Dermis blood vessel endothelial cell (primary cell): ENCODE results near the gene SYT7. TPM values are rescaled to one million over a fixed set of nuclear protein-coding genes. Genes with fewer than 3 reads are reported as not detected.

Experiments used
- DNase-seq: peaks from one replicate; pipeline ENCODE4 v3.0.0; 2010
- total RNA-seq: library from RNA; depleted of rRNA; stranded (reverse); fragments of >200 nt; gene quantifications from 2 replicates; pipeline ENCODE4 v1.2.3, GENCODE V29; 2014

The SYT7 gene
- total RNA-seq, 1 donor from 2014 or later, result 0.51 TPM

DNA sequence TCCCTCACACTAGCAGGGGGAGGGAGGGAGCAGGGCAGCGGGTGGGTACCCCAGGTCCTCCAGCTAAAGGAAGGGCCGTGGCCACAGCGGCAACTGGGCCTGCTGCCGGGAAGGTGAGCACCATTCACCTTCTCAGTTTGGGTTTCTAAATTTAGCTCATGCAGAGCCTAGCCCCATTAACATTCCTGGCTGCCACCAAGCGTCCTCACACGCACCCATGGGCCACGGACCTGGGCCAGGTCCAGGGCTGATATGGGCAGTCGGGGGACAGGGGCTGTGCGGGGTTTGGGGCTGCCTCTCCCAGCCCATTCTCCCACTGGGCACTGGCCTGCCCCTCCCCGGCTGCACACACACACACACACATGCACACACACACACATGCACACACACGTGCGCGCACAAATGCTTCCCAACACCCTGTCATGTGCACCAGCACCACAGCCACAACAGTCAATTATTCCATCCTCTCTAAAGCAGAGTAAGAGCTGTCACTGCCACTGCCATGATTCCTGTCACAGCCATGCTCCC lies 28.7 kb downstream of the SYT7 start:
- DNase-seq, result no peak

DNA sequence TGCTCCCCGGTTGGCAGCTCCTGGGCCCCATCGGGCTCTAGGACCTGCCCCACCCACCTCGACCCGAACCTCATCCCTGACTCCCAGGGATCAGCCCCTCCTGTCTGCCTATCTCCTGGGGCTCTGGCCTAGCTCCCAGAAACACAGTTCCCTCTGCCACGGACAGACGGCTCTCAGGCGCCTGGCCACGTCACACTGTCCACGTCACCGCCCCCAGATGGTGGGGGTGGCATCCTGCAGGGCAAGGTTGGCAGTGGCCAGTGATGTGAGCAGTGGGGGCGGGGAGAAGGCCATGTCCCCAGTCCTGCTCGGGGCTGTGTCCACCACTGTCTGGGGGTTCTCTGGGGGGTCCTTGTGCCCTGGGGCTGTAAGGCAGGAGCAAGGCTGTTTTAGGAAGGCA lies 29.2 kb downstream of the SYT7 start:
- peak; percentile 4 for DNase-seq

DNA sequence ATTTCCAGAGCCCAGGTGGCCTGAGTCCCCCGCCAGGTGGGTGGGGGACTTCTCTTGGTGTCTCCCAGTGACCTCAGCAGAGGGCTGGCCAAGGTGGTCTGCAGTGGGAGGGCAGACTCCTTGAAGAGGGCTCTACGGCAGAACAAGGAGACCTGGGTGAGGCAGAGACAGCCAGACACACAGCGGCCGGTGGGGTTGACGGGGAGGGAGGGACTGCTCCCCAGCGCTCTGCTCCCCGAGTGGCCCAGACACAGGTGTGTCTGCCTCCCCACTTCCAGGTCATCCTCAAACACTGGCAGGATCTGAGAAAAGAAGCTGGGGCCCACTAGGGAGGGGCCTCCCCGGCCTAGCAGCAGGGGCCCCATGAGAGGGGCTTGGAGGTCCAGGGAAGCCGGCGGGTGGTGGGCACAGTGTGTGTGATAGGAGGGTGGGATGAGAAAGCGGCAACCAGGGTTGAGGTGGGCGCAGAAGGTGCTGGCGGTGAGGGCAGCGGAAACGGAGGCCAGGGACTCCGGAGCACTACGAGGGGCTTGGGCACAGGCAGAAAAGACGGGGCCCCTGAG lies 30.1 kb downstream of the SYT7 start:
- no peak for DNase-seq

DNA sequence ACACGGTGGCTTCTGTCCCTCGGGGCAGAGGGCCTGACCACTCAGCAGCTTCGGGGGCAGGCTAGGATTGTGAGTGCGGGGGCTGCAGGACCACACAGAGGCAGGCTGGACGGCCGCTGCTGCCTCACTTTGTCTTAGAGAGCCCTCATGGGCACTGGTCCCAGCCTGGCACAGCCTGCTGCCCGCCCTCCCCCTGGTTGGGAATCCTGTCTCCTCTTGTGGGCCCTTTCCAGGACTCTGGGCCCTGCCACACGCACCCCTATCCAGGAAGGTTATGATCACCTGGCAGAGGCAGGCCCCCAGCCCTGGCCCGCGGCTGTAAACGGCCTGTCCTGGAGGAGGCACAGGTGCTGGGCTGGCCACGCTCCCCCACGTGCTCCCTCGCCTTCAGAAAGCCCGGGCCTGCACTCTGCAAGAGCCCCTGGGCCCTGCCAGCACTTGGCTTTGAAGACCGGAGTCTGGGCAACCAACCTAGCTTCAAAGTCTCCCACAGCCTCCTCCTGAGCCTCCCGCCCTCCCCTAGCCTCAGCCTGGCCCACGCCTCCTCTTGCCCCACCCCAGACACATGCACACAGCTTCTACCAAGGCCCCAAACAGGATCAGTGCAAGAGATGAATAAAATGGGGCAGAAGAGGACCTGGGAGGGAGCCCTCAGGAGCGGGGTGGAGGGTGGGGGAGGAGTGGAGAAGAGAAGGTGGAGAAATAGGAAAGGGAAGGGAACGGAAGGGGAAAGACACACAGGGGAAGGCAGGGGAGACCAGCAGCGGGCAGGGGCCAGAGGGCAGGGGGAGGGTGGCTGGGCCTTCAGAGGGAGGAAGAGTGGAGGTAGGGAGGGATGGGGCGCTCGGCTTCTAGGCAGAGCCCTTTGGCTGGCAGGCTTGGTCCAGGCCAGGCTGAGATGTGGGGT lies 31.0 kb downstream of the SYT7 start:
- DNase-seq, result no peak

DNA sequence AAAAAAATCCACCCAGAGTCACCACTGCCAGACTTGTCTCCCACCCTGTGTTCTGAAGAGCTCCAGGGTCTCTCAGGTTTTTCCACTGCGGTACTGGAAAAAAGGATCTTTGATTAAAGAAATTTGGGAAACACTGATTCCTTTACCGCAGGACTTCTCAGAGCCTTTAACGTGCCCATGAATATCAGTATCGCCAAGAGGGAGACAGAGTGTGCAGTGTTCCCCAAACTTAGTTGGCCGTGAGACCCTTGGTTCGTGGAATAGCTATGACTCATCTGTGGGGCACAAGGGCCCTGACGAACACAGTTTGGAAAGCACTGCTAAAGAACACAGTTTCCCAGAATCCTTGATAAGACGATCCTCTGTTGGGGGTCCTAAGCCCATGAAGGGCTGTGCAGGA lies 31.7 kb downstream of the SYT7 start:
- DNase-seq, result no peak

DNA sequence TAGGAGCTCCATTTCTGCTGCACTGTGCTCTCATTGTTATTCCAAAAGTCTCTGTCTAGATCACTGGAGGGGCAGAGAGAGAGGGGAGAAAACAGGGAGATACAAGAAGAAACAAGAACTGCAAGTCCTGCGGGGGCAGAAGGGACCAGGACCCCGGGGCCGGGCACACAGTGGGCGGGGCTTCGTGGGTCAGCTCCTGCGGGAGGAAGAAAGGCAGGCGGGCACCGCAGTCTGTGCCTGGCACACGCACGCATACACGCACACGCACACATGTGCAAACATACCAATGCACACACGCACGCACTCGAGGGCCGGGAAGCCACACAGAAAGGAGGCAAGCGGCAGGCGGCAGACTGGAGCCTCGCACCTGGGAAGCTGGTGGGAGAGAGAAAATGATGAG lies 33.6 kb downstream of the SYT7 start:
- no peak for DNase-seq

DNA sequence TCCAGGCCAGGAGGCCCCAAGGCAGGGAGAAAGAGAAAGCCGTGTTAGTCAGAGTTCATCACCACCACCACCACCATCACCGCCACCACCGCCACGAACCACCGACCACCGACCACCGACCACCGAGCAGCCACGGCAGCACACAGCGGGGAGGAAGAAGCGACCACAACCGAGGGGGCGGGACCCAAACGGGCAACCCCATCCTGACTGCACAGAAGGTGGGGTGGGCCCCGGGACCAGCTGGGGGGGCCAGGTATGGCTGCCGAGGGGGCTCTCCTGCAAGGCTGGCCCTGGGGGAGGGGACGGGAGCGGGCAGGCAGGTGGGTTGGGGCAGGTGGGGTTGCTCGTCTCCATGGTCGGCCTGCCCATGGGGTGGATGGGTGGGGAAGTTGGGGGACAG lies 34.2 kb downstream of the SYT7 start:
- DNase-seq, result no peak

DNA sequence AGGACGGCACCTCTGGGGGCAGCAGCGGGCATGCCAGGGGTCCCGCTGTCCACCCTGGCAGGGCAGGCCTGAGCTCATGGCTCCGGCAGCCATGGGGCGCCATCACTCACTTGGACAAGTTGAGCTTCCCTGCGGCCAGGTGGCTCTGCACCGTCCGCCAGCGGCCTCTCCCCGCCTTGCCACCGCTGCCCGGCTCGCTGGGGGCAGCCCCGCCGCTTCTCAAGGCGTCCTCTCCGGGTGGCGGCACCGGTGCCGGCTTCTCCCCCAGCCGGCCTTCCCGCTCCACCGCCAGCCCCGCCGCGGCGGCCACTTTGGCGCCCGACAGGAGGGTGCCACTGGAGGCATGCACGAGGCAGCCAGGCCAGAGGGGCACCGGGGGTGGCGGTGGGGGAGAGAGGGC lies 35.0 kb downstream of the SYT7 start:
- DNase-seq, result no peak

DNA sequence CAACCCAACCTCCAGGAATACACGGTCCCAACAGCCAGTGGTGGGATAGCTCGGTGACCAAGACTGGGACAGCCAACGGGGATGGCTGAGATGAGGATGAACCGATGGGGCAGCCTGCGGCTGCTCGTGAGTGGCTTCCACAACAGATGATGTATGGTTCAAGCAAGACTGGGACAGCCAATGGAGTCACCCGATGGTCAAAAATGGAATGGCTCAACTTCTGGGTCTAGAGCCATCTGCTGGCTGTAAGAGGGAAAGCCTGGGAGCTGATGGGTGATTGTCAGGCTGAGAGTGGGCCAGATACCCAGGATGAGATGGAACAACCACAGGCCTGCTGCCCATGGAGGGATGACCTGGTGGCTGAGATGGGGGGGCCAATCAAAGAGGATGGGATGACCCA lies 35.5 kb downstream of the SYT7 start:
- peak; percentile 37 for DNase-seq

DNA sequence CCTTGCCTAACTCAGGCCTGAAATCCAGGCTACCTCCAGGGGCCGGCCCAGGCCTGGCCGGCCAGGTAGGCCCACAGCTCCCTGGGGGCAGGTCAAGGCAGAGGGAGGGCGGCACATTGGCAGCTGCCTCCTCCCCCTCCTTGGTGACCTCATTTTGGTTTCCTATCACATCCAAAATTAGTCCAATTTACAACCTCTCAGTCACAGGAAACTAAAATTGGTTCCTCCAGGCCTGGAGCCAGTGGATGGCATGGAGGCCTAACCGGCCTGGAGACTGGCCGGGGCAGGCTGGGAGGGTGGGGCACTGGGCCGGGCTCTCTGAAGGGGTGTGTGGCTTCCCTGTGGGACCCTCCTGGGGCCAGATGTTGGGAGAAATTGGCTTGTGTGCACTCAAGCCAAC lies 36.4 kb downstream of the SYT7 start:
- no peak for DNase-seq

DNA sequence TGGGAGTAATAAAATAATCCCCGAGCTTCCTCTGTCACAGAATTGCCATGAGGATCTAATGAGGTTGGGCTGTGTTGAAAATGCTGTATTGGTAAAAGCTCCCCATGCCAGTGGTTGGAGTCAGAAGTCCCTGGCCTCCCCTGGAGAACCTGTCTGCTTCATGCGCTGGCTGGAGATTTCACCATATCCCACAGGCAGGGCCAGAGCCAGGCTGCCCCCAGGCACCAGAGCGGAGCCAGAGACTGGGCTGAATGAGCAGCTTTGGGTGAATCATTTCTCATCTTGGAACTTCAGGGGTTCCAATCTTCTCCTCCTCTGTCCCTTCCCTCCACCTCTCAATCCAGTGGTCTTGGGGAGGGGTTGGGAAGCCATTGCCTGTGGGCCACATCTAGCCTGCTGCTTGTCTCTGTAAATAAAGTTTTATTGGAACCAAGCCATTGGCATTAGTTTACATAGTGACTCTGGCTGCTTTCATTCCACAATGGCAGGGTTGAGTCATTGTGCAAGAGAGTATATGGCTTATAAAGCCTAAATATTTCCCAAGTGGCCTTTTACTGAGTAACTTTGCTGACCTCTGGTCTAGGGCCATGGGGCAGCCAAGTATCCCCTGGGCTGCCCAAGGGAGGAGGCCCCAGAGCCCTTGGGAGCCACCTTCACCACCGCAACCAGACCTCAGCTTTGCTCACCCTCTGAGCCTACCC lies 37.1 kb downstream of the SYT7 start:
- DNase-seq, result no peak

DNA sequence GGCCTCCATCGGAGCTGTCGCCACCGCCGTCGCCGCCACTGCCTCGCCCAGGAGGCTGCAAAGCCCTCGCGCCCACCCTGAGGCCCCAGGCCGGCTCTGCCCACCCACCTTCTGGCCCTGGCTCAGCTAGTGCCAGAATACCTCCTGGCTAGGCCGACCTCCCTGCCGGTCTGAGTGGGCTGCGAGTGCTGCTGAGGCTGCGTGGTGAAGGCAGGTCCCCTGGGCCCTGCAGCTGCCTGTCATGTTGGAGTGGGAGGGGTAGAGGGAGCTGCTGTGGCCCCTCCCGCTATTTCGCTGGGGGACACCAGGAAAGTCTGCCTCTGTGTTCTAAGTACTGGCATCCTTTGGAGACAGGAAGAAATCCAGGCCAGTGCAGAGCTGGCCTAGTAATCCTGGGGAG lies 38.2 kb downstream of the SYT7 start:
- DNase-seq, result no peak

DNA sequence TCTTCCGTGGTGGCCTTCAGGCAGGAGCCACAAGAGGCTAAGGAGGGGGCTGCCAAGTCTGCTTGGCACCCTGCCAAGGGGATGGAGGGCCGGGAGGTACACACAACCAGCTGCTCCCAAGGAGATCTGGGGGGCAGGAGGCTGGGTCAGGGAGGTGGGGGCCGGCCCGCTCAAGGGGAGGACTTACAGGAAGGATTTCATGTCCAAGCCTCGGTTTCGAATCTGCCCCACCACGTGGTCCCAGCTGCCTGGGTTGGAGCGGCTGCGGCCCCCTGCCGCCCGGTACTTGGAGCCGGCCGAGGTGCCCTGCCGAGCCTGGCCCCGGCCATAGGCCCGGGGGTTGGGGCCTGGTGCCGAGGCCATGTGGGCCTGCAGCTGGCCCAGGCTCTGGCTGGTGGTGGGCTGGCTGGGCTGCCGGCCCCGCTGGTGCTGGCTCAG lies 38.8 kb downstream of the SYT7 start:
- DNase-seq, result no peak

DNA sequence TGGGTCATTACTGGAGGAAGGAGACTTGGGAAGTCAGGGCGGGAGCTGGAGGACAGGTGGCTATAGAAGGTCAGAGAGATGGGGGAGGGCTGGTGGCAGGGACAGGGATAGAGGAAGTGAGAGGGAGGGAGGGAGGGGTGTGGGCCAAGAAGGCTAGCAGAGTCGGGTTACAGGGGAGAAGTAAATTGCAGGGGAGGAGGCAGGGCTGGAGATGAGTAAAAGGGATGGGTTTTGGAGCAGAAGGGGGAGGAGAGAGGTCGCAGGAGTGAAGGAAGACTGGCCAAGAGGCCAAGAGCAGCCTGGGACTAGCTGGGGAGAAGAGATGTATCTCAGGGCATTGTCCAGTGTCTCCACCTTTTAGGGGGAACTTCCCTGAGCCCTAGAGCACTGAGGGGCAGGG lies 39.3 kb downstream of the SYT7 start:
- no peak for DNase-seq

DNA sequence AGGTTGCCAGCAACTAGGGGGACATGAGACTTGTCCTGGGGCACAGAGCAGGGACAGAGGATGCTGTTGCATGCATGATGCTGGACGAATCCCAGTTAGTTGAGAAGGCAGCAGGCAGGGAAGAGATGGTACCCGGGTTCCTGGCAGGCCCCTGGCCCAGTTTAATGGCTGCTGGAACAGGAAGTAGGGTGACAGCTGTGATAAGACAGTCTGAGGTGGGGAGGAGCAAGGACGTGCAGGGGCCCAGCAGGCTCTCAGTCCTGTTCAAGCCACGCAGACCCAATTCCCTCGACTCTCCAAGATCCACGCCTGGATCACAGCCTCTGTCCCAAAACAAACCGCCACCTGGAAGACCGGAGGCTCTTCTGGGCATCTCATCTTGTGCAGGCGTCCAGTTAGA lies 40.3 kb downstream of the SYT7 start:
- DNase-seq, result no peak

DNA sequence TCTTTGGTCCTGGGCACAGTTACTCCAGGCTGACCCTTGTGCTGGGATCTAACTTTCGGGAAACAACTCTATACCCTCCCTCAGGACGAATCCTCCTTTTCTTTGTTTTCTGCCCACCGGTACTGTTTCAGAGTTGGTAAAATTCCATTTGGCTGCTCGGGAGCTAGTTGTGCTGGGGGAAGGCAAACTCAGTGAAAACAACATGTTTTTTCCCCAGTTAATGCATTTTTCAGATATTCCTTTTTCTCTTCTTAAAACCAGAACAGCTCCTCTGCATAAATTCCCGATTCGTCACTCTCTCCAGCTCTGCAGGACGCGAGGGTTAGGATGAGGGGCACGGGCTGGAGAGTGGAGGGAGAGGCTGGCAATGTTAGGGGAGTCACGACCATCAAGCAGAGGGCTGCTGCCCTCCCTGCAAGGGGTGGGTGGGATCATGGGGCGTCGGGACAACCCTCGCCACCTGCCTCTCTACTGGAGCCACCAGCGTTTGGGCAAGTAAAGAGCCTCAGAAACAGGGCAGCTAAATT lies 41.0 kb downstream of the SYT7 start:
- DNase-seq, result no peak

DNA sequence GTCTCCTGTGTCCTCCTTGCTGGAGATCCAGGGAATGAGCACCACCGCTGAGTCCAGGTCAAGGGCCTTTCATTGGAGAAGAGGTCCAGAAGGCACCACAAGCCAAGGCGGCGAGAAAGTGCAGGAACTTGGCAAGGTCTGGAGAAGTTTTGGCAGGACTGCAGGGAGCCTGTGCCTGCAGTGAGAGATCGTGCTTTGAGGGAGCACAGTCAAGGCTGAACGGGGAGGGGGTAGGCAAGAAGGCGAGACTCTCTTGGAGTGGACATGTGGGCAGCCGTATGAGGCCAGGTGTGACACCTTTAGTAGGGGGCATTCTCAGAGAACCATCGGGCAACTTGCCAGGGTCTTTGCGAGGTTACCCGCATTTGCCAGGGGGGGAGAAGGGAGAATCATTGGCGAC lies 41.9 kb downstream of the SYT7 start:
- DNase-seq, result no peak

DNA sequence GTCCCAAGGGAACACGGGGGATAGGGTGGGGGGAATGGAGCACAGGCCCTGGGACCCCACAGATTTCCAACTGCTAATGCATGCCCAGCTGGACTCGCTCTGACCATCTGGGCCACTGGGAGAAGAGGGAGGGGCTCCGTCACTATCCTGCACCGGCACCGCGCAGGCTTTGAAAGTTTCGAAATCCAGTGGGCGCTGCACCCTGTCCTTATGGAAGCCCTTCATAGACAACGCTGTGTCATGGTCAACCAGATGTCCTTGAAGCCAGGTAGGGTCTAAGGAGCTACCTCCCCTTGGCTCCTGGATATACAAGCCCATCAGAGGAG lies 42.3 kb downstream of the SYT7 start:
- no peak for DNase-seq

DNA sequence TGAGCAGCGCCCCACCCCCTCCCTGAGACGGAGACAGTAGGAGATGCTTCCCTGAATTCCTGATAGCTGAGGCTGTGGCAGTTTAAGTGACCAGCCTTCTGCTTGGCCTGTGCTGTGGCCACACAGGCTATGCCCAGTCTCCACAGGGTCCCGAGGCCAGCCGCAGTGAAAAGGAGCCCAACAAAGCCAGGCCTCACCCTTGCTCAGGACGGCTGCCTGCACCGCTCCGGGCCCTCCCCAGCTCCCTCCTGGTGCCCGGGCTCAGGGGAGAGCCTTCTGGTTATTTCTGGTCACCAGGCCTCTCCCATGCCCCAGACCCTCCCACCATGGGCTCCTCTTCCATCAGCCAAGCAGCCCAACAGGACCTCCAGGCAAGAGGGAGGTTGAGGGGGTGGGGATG lies 43.5 kb downstream of the SYT7 start:
- DNase-seq, result no peak

DNA sequence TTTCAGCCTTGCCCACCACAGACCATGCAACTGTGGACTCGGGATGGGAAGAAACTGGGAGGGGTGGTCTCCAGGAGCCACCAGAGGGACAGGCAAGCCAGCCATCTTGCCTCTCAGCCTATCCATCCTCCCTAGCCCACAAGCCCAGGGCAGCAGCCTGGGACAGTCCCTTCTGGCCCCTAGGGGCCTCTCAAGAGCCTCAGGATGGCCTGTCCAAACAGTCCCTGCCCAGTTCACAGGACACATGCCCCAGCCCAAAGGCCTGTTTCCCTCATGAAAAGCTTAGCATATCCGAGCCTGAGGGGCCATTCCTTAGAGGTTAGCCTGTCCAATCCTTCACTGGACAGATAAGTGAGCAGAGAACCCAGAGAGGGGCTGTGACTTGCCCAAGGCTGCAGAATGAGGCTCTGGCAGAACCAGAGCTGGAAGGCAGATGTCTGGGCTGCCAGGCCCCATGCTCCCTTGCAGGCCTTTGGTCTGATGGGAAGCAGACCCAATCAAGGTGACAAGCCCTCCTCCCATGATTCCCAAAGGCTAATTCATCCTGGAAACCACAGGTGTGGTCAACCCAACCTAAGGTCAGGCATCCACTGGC lies 44.1 kb downstream of the SYT7 start:
- DNase-seq, result no peak

DNA sequence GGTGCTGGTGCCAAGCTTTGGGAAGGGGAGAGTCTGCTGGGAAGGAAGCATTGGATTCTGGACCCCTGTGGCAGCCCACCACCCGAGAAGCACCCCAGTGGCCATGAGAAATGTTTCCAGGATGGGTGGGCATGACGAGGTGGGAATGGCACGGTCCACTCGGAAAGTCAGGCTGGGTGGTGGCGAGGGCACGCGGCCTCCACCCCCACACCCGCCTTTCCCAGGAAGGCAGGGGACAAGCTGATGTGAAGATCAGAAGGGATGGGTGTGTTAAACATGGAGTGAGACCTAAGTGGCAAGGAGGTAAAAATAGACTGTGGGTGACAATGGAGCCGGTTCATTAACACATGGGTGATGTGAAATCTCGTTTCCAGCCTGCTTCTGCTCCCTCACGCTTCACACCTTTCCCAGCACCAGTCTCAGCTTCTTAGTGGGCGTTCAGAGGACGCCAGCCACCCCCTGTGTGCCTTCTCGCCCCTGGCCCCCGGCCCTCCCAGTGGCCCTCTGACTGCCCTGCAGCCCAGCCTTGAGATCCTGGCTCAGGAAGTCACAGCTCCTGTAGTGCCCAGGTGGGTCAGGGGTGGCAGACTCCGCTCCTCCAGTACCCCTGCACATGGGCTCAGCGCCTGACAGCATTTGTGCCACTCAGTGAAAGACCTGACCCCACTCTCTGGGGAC lies 44.7 kb downstream of the SYT7 start:
- DNase-seq, result no peak
